EL (cell line): ENCODE data around the gene PARK7.

ENCODE experiments used
- DNase-seq: peaks from one replicate; pipeline ENCODE4 v3.0.0-alpha.2; 2016

The PARK7 gene

DNA sequence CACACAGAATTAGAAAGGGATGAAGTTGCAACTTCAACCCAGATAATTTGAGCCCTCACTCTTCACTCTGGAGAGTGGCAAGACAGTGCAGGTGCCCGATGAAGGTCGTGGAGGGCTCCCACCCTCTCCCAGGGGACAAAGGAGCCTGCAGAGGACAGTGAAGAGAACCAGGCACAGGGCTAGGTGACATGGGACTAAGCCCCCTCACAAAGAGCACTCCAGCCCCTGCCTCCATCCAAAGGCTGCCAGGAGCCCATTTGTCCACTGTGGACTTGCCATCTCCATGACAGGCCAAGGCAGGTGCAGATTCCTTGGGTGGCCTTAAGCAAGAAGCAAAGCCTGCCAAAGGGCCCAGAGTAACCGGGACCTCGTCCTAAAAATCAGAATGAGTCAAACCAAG, 49.5 kb downstream of the PARK7 start:
- DNase-seq, result no peak

DNA sequence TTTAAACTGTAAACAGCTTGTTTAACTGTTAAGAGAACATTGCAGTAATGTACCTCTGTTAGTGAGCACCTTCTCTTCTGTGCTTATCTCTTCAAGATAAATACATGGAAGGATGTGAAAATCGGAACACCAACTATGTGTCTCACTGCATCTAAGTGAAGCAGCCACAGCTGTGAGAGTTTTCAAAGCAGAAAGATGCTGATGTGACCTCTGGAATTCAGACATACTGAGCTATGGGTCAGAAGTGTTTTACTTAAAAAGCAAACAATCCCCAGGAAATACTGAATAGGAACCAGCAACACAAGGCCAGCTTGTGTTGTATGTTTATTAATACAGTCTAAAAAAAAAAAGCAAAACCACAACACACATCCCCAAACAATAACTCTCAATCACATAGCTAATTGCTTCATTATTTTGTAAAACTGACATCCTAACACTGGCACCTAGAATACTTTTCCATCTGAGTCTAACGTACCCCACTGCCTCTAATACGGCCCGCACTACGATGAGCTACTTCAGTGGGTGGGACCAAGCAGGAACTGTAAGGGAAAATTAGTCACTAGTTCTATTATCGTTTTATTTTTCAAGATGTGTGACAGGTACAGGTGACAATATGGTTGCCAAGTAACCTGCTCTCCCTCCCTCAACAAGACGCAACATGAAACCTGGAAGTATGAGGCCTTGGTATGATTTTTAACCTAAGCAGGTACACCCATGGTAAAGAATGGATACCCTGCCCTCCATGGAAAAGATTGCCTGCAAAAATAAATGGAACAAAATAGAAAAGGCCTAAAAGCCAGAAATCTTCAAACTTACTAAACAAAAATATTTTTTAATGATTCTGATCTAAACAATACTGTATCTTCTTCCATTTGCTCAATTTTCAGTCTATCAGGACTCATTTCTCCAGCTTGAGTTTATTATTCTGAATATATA, 50.7 kb downstream of the PARK7 start:
- DNase-seq, result no peak

DNA sequence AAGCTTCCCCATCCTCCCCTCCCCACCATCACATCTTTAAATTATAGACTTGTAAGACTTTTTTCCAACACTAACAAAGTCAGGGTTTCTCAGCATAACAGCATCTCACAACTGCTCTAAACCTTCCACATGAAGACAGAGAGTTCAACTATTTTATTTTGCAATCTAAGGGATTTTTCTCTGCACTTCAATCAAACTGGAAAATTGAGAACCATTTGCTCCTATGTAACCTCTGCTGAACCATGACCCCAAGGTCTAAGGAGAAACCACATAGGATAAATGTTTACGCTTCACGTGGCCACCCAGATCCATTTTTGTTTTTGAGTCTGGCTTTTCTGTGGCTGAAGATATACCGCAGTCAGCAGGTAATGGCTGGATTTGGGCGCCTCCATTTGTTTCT, 51.4 kb downstream of the PARK7 start:
- DNase-seq, result no peak

DNA sequence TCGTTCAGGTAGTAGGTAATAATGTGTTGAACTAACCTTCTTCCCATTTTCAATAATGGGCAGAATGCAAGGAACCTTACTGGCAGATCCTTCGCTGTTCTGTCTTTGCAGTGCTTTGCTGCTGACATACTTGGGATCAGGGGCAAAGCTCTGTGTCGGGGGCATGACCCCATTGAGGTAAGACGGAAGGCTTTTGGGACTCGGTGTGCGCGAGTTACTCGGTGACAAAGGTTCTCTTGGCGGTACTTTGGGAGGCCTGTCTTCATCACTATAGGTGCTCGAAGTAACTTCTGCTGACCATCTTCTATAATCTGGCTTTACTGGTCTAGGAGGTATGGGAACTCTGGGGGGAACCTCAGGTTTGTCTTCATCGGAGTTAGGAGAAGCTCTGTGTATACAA, 51.9 kb downstream of the PARK7 start:
- no peak for DNase-seq

DNA sequence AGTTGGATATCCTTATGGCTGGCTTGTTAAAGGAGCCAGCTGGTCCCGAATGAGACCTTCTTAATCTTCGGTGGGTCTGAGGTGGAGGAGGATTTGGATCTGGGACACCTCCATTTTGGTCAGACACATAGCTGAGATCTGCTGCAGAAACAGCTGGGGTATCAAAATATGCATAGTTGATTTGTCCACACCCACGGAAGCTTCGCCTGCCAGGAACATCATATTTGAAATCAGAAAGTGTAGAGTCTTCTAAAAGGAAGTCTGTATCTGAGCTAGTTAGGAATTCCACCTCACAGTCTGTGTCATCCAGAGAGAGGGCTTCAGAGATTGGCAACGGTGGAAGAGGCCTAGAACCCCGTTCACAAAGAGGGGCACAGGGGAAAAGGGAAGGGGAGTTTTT, 52.3 kb downstream of the PARK7 start:
- no peak for DNase-seq

DNA sequence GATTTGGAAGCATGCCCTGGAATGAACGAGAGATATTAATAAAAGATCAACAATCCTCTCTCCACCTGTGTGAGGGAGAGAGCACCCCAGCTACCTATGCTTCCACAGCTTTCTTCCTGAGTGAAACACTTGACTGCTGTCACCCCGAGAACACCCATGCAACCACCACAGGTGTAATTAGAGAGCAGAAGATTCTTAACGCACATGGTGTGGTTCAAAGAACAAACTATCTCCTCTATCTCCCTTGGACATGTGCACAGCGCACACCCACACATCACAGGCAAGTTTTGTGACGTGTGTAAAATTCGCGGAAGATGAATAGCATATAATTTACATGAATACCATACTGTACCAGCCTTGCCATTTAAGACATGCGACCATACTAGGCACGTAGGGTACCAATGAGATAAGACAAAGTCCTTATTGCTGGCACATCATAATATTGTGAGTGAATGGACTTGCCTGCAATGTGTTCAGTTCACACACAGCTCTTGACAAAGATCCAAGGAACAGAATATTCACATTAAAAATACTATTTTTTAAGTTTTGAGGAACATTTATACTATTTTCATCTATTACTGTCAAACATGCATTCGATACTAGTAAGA, 53.0 kb downstream of the PARK7 start:
- DNase-seq, result no peak

DNA sequence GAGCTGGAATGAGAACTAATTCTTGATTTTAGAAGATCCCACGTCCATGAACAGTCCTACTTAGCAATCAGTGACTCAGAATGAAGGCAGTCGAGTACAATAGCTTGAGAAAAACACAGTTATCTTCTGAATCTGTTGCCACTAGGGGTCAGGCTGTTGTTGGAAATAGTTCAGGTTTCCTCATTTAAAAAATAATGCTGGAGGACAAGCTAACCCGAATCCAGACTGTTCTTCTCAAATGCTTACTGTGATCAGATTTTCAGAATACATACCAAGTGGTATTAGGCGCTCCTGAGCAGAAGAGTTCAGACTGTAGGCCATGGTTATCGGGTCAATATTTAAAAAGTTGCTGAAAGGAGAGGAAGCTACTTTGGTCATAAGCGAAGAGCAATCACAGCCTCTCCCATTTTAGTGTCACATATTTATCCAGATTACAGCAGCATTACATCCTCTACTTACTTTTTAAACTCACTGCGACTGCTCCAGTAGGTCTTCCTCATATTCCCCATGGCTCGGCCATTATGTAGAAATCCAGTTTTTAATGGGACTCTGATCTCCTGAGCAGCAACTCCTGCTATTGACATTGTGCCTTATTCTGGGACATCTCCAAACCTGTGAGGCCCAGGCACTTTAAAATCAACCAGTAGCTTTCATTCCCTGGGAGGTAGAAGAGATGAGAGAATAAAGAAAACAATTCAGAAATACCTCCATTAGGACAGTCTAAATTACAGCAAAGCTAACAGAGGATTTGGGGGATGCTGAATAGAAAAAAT, 53.7 kb downstream of the PARK7 start:
- peak; percentile 87 for DNase-seq

DNA sequence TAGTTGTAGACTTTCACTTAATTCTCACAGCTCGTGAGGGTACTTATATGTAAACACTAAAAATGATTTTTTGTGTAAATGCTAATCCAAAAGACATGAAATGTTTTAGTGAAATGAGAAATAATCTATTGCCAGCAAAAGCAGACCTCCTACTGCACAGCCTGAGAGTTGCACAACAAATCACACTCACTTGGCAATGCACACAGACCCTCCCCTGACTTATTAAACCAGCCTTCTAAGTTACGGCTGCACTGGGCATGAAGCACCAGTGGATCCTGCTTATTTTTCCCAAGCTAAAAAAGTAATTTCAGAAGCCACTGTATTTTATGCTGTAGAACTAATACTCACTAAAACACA, 54.3 kb downstream of the PARK7 start:
- DNase-seq, result no peak

DNA sequence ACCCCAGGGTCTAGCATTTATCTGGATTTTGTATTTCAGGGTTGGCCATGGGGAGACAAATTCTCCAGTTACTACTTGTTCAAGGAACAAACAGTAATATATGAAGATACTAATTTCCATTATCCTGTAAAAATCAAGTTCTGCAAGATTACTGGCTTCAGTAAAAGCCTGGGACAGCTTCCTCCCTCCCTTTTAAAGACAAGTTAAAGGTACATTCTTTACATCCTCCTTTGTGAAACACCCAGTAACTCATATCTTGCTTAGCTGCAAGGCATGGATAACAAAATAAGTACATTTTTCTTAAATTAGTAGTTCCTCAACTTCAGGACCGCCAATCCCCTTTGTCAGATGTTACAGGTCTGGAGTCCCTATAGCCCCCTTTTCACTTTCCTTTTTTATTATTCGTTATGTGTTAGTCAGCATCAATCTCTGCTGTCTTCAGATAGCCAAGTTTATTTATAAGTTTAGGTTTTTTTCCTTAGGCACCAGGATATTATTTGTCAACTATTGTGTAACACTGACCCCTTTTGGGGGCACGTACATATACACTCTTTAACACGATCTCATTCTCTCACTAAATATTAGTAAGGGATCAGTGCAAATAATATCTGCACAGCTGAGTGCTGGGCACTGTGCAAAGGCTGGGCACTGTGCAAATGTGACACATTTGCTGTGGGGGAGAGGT, 54.8 kb downstream of the PARK7 start:
- no peak for DNase-seq

DNA sequence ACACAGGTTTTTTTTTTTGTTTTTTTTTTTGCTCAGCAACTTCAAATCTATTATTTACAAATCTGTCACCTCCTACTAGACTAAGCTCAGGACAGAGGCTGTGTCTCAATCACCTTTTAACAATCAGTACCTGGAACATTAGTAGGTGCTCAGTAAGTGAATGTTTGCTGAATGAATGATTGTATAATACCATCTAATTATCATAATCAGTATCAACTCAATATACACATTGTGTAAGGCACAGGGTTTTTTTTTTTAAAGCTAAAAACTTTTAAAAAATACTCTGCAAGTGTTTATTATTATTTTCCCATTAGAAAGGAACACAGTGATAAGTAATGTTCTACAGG, 55.4 kb downstream of the PARK7 start:
- DNase-seq, result no peak

DNA sequence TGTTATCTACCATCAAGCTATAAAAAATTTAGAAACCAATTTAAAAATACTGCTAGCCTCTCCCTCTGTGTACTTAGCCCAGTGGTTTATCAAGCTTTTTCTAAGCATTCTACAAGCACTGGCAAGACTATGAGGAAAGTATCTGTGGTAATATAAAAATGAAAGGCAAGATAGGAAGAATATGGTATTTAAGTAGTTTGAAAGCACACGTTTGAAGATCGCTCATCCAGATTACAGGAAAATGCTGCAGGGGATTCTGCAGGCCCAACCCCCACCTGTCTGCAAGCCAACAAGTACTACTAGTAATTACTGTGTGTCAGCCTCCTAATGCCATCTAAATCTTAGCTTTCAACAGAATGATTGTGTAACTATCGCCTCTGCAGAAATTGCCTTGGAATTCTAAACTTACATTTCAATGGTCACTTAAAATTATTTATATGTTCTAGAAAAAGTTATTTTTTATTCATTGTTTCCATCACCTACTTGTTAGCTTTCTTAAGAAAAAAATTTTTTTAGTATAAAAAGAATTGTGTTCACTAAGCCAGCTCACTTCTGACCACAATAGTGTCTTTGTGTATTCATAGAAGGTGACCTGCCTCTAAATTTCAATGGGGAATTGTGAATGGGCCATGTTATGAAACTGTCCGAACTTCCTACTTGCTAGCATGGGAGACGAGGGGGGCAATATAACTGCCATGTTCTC, 56.1 kb downstream of the PARK7 start:
- peak; percentile 79 for DNase-seq

DNA sequence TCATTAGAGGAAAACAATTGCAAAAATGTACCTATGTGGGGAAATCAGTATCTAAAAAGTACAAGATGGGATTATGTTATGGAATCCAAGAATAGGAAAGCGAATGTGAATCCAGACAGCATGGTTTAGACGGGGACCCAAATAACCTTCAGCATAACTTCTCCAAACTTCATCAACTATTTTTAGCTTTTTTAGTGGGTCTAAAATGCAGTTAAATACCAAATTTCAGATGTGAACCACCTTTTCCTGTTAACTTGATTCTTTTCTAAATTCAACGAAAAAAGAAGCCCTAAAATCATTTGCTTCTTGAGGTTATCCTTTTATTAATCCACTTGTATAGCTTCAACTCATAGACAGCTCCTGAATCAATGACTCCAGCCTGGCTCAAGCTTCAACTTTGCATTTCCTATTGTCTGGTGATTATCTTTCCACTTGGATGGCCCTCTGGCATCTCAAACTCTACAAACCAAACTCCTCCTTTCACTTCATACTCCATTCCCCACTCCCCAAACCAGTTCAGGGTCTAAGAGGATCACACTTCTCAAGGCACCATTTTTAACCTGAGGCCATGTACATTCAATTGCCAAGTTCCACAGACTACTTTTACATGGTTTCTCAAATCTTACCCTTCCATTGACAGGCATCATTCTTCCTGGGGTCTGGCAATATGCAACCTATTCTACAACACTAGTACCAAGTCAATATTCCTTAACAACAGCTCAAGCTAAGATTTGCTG, 57.1 kb downstream of the PARK7 start:
- DNase-seq, result no peak

DNA sequence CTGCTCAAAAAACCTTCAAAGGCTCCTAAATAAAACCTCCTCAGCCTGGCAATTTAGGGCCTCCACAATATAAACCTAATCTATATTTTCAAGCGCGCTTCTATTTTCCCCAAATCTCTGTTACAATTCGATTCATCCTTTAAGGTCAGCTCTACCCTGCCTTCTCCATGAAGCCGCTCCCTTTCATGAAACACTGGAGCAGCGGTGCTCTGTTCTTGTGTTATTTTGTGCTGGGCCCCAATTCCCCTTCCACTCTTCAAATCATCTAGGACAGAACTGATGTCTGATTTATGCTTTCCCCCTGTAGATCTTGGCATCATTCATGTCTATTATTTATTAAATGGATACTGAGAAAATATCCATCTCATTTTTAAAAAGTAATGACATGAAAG, 57.7 kb downstream of the PARK7 start:
- no peak for DNase-seq

DNA sequence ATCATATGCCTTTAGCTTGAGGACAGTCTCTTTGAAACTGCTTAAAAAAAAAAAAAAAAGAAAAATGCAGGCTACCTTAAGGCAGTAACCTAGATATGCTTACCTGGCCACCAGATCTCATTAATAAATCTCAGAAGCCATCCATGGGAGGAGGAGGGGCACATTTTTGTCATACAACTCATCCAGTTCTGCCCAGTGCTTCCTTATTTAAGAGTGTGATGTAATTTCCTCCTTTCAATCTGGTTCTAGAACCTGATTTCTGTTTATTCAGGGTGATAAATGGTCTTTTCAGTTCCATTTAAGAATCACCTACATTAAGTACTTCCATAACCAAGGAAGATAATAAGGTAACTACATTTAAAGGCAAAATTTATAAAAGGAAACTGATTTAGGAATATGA, 58.5 kb downstream of the PARK7 start:
- DNase-seq, result peak; percentile 77

DNA sequence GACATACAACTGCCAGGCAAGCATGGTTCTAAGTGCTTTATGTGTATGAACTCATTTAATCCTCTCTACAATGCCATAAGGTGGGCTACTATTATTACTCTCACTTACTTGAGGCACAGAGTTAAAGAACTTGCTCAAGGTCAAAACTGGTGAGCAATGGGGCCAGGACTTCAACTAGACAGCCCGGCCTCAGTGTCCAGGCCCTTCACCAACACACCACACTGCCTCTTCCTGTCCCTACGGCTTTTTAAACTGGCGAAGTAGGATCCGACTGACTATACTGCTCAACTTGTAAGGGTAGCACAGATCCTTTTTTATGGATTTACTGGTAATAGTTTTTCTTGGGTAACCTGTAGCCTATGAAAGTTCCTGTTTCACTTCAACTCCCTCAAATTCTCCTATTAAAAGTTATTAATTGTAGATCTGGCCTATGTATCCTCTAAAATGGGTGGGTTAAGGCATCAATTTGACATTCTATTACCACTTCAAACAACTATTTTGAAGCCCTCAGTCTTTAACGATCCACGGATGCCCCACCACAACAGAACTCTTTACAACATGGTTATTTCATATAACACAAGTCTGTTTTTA, 60.3 kb downstream of the PARK7 start:
- DNase-seq, result no peak

DNA sequence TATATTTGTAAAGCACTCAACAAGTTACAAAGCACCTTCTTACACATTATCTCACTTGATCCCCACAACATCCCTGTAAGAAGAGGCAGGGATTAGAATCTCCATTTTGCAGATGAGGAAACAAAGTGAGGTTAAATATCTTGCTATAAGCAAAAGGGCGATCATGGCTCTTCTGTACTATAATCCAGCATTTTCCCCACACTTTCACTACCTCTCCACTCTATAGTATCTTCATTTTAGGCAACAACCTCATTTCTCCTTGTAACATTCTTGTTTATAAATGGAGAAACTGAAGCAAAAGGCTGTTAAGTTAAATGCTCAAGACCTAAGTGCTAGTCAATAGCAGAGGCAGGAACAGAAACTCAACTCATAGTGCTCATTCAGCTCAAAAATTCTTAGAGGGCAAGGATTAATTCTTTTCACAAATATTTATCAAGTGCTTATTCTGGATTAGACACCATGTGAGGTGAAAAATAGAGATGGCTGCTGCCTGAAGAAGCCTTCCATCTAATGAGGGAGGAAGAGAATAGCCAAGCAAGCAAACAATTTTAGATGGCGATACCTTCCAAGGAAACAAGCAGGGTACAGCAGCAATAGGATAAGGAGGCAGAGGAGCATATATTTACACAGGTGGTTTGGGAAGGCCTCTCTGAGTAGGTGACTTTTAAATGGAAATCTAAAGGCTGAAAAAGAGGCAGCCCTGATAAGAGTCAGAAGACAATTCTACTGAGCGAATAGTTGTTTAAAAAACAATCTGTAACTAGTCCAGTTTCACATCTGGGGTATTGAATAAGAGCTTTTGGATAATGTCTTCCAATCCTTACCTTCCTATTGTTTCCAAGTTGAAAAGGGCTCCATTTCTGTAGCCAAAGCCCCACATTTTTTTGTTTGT, 61.1 kb downstream of the PARK7 start:
- DNase-seq, result no peak

DNA sequence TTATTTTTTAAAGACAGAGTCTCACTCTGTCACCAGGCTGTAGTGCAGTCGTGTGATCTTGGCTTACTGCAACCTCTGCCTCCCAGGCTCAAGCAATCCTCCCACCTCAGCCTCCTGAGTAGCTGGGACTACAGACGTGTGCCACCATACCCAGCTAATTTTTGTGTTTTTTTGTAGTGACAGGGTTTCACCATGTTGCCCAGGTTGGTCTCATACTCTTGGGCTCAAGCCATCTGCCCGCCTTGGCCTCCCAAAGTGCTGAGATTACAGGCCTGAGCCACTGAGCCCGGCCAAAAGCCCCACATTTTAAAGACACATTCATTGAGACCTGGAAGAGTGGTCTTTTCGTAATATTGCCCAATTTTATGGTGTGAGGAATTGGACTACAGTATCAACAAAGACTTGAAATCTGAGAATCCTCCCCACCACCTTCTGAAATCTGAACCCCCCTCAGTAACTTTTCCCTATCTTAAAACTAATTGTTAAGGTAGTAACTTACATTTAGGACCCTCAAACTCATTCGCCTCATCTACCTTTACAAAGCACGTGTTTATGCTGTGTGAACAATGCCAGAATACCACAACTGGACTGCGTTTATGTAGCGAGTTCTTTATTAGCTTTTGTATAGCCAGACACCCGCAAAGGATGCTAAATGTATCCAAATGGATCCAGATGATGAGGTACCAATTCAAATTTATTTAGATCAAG, 61.9 kb downstream of the PARK7 start:
- DNase-seq, result no peak

DNA sequence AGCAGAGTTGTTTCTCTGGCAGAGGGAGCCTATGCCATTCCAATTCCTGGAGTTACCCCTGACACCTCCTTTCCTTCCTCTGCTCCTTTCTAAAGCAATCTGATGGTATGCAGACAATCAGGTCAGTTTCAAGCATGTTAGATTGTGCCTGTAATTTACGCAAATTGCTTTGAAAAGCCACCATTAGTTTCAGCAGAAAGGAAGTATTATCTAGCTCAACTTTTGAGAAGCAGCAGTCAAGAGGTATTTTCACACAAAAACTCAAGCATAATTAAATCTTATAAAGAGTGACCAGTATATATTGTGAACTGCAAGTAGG, 62.4 kb downstream of the PARK7 start:
- DNase-seq, result no peak

DNA sequence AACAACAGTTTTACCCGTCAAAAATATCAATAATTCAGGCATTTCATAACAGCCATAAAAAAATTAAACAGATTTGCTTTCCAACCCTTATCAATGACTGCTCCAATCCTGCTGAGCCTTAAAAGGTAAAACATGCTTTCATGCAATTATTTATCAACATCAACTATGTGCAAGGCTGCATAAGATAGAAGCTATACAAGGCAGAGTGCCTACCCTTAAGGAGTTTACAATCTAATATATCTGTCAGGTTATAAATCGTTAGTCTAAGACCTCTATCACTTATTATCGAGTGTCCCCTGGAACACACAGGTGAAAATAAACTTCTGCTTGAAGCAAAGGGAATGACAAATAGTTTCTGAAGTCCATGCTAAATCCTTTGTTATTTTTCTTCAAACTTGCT, 62.8 kb downstream of the PARK7 start:
- no peak for DNase-seq

DNA sequence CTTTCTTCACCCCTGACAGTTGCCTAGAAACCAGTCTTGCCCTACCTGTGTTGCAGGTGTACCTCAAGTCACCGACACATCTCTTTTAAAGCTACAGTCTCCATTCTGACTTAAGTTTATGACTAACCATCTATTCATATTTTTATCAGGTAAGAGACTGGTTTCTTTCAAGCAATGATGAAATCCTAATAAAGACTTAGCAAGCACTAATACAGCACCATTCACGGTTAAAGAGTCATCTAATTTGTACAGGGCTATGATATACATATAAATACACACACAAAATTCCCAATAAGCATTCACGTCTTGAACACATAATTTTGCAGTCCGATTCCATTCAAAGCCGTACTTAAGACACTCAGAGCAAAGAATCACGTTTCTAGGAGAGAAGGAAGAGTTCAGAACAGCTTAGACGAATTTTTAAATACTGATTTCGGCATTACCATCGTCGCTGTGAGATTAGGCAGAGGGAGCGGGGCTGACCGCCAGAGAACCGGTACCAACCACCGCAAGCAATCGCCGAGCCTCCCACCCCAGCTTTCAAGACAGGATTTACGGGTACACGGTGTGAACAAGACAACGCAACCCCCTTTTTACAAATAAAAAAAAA, 63.7 kb downstream of the PARK7 start:
- no peak for DNase-seq
